ENCODE results near the gene ATP6V1G2.
A peak's percentile ranks its signal among the peaks of the same experiment; 100 is the strongest.
"Not testable (repeated sequence)": the region's sequence is repeated elsewhere in the genome, so short reads cannot be mapped to it uniquely, and the experiment has no call there.

Gene ATP6V1G2

DNA sequence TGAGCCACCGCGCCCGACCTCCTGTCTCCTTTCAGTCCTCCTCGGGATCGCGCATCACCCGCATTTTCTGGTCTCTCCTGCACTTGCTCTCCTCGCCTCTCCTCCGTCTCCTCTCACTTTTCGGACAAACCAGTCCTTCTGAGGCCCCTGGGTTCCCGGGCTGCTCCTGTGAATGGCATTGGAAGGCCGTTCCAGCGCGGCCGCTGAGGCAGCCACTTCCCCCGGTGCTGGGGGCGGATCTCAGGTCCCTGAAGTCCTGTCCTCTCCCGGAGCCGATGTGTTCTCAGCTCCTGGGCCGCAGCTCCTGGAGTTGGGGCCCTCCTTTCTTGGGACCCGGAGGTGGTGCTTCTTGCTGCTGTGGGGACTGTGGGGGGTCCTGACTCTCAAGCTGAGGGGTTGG lies 47.7 kb downstream of the ATP6V1G2 start:
- TF ChIP-seq CTCF (conservative IDR thresholded peaks at IDR 0.05; ENCODE audit: low read depth, low read length), result no peak
- peak overlapping the region; percentile 72 for H3K4me3 ChIP-seq (ENCODE audit: low read length)
- DNase-seq (ENCODE audit: low read depth), result no peak

GRCh38 chr6:31497531-31498476 lies 48.6 kb downstream of the ATP6V1G2 start, which contains the start of gene MICB:
TSS of gene MICB (plus strand) at chr6:31498145. CDS start at chr6:31498194, 49 bp downstream.
- DNase-seq (ENCODE audit: low read depth), result no peak

DNA sequence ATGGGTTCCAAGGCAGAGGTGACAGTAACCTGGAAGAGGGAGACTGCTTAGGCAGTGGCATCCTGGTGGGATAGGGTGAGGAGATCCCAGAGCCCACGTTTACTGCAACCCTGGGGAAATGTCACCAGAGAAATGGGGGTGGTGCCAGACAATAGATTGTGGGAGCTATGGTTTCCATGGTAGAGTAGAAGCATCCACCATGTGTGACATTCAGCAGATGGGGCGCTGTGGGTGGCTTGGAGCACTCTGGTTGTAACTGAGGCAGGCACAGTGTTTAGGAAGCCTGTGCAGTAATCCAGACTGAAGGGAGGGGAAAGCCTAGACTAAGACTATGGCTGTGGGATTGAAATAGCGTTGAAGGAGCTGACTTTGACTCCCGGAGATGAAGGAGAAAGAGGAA lies 49.6 kb downstream of the ATP6V1G2 start:
- H3K4me3 ChIP-seq (ENCODE audit: low read length); DNase-seq (ENCODE audit: low read depth): not testable (repeated sequence)

More at GRCh38 chr6:31497531-31498476, 48.6 kb downstream of the ATP6V1G2 start, which contains the start of gene MICB:
- TF ChIP-seq CTCF (conservative IDR thresholded peaks at IDR 0.05; ENCODE audit: low read depth, low read length), result no peak
- peak within 1 kb of the TSS; percentile 72 for H3K4me3 ChIP-seq (ENCODE audit: low read length)

DNA sequence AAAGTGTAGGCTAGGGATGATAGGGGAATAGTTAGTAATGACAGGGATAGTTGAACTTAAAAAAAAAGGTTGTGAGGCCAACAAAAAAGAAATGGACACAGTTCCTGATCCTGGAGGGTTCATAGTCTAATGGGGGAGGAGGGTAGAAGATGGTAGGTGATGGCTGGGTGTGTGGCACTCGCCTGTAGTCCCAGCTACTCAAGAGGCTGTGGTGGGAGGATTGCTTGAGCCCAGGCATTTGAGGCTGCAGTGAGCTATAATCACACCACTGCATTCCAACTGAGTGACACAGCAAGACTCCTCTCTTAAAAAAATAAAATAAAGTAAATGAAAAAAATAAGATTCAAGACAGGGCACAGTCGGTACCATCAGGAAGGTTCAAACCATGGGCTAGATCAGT lies 50.8 kb downstream of the ATP6V1G2 start:
- no peak overlapping the region for H3K4me3 ChIP-seq (ENCODE audit: low read length)
- no peak for DNase-seq (ENCODE audit: low read depth)

More for the DNA sequence above, 50.8 kb downstream of the ATP6V1G2 start:
- no peak for TF ChIP-seq CTCF (conservative IDR thresholded peaks at IDR 0.05; ENCODE audit: low read depth, low read length)
